Uterus (tissue), 4 donors: ENCODE data around the gene KLHL34. TPM values are rescaled to one million over a fixed set of nuclear protein-coding genes. Genes with fewer than 3 reads are reported as not detected.

Experiments
- DNase-seq, 2 donors: peaks; one replicate each; pipeline ENCODE4 v3.0.0-alpha.2; 2019 to 2020
- H3K27ac ChIP-seq, 2 donors: fragments of 200-600 bp; sonication (generic); 1 replicate in 1 of 2; 2 replicates in 1 of 2; pipeline ENCODE4 v1.5.1; 2016 to 2018
- H3K27me3 ChIP-seq, 2 donors: fragments of 200-600 bp; sonication (generic); one replicate each; pipeline ENCODE4 v1.5.1; 2018 to 2019; ENCODE audit warnings: control low read depth in 1 of 2
- H3K36me3 ChIP-seq, 2 donors: fragments of 200-600 bp; sonication (generic); one replicate each; pipeline ENCODE4 v1.5.1; 2019; ENCODE audit warnings: control low read depth in 1 of 2
- H3K4me1 ChIP-seq, 2 donors: fragments of 200-600 bp; sonication (generic); one replicate each; pipeline ENCODE4 v1.5.1; 2018 to 2019; ENCODE audit warnings: control low read depth in 1 of 2
- H3K4me3 ChIP-seq, 2 donors: fragments of 200-600 bp; sonication (generic); 1 replicate in 1 of 2; 2 replicates in 1 of 2; pipeline ENCODE4 v1.5.1; 2018 to 2019; ENCODE audit warnings: mild to moderate bottlenecking in 1 of 2
- H3K9me3 ChIP-seq, 2 donors: fragments of 200-600 bp; sonication (generic); one replicate each; pipeline ENCODE4 v1.5.1; 2019; ENCODE audit warnings: control low read depth in 1 of 2
- POLR2A ChIP-seq, 2 donors: fragments of 450-650 bp; IDR thresholded peaks; one replicate each; pipeline ENCODE4 v1.6.1; 2016; ENCODE audit warnings: antibody characterized with exemption in 2 of 2, mild to moderate bottlenecking in 1 of 2, moderate library complexity in 1 of 2
- intact Hi-C: fragments of 100-400 bp; cut with DNase I; formaldehyde crosslinking; loops from one replicate; pipeline ENCODE4 v1.15.1; 2023; ENCODE audit warnings: low total_unique reads
- total RNA-seq, 4 donors: library from RNA; depleted of rRNA in 3 of 4; stranded (reverse); fragments of >200 nt in 3 of 4; gene quantifications; one replicate each; pipeline versions ENCODE4 v1.1.0 to v1.2.4, GENCODE V29; 2014 to 2023
- TF ChIP-seq, protein P1 (sequence below), 4 experiments: fragments of 200-600 bp in 2 of 4; fragments of 450-650 bp in 2 of 4; sonication (generic) in 2 of 4; IDR thresholded peaks; one replicate each; pipeline ENCODE4 v1.5.1; 2016 to 2019; ENCODE audit warnings: antibody characterized with exemption in 4 of 4, mild to moderate bottlenecking in 2 of 4, moderate library complexity in 1 of 4
- donor health status: DM: yes; HTN: yes; CAD: no.

KLHL34 gene
- total RNA-seq, 4 donors from 2014 or later, result 0.21 TPM; not detected in 3

DNA sequence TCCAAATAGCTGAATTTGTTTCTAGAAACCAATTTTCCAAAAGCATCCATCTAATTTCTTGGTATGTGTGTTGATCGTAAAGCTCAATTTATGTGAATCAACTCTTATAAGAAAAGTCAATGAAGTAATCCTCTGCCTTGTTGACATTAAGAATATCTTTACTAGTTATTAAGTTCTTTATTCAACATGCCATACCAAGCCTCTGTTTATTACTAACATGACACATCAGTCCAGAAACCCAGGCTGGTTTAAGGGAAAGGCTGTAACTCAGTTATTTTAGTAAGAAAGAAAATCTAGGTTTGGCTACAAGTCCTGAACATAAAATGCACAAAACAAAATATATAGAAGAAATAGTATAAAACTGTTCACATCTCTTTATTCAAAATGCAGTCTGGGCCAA, 48.0 kb downstream of the KLHL34 start:
- TF ChIP-seq, protein P1, sequence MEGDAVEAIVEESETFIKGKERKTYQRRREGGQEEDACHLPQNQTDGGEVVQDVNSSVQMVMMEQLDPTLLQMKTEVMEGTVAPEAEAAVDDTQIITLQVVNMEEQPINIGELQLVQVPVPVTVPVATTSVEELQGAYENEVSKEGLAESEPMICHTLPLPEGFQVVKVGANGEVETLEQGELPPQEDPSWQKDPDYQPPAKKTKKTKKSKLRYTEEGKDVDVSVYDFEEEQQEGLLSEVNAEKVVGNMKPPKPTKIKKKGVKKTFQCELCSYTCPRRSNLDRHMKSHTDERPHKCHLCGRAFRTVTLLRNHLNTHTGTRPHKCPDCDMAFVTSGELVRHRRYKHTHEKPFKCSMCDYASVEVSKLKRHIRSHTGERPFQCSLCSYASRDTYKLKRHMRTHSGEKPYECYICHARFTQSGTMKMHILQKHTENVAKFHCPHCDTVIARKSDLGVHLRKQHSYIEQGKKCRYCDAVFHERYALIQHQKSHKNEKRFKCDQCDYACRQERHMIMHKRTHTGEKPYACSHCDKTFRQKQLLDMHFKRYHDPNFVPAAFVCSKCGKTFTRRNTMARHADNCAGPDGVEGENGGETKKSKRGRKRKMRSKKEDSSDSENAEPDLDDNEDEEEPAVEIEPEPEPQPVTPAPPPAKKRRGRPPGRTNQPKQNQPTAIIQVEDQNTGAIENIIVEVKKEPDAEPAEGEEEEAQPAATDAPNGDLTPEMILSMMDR (IDR thresholded peaks at IDR 0.05), result no peak
- TF ChIP-seq POLR2A (IDR thresholded peaks at IDR 0.05), result no peak
- H3K27ac ChIP-seq, result no peak overlapping the region
- H3K4me1 ChIP-seq, result no peaks in the 10 kb centered on the region
- intact Hi-C loops, result no loop called here
- DNase-seq, result no peak
- H3K27me3 ChIP-seq, result no peaks in the 10 kb centered on the region
- H3K9me3 ChIP-seq, result no peaks in the 10 kb centered on the region
- H3K4me3 ChIP-seq, result no peak overlapping the region
- H3K36me3 ChIP-seq, result no peaks in the 10 kb centered on the region

DNA sequence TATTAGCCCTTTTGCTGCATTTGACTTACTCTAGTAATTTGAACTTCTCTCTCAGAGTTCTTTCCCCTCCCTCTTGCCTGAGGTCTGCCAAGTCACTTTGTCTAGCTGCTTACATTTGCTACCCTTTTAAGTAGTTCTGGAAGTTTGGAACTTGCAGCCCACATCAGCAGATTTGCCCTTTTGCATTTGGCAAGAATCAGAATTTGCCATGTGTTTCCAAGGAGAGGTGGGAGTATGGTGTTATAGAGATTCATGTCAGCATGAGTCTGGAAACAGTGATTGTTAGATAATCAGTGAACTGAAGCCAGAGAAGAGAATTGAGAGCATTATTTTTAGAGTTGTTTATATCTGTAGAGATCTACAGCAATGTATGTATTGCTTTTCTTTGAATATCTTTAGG, 52.1 kb downstream of the KLHL34 start:
- TF ChIP-seq, protein P1 (IDR thresholded peaks at IDR 0.05), result no peak
- TF ChIP-seq POLR2A (IDR thresholded peaks at IDR 0.05), result no peak
- intact Hi-C loops, result no loop called here

More for the DNA sequence above, 52.1 kb downstream of the KLHL34 start:
- Histone ChIP-seq H3K4me1 (no peaks in the 10 kb centered on the region), H3K27ac (no peak overlapping the region), H3K9me3 (no peaks in the 10 kb centered on the region), H3K4me3 (no peak overlapping the region), H3K27me3 (no peaks in the 10 kb centered on the region), H3K36me3 (no peaks in the 10 kb centered on the region)
- DNase-seq, result no peak

Other genes with a start within 250 kb of the KLHL34 start
- gene SMPX, start 99.8 kb upstream of the KLHL34 start, total RNA-seq, result 1 to 10 TPM in 1 of 4 donors, under 1 TPM in 1, not detected in 2; 0.62 to 1.2 TPM
- 10 to 100 TPM in 2 of 4 donors, 1 to 10 TPM in 2; 1.8 to 24.5 (median 12.9) TPM for gene MBTPS2, start 181.3 kb upstream of the KLHL34 start, total RNA-seq
- gene YY2, start 197.7 kb upstream of the KLHL34 start, total RNA-seq, result 1 to 10 TPM in 2 of 4 donors, under 1 TPM in 1, not detected in 1; 0.26 to 4.4 (median 3.7) TPM